ENCODE data around the gene AARS2. TPM values are rescaled to one million over a fixed set of nuclear protein-coding genes. Genes with fewer than 3 reads are reported as not detected.
"Not testable (repeated sequence)": the region's sequence is repeated elsewhere in the genome, so short reads cannot be mapped to it uniquely, and the experiment has no call there.

AARS2 gene
- total RNA-seq, result 28.6 TPM

GRCh38 chr6:44312901-44313788, at the start of gene AARS2:
Gene AARS2, minus strand, starts transcription at chr6:44313347. Its CDS starts 24 bp downstream, at chr6:44313323.
- peak; percentile 91 for DNase-seq (ENCODE audit: low spot score)

DNA sequence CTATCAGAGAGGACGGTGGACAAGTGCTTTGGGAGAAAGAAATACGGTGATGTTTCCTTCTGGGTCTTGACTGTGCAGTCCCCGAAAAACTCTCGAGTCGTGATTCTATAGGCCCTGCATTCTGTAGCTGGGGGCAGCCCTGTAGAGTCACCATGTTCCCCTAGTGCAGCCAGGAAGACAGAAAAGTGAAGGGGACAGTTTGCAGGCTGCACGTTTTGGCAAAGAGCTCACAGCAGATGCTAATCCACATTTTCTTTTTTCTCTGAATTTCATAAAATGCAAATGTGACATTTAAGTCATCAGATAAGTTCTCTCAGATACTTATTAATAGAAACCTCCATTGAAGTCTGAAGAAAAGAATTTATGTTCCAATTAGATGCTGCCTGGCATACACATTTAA, 48.8 kb upstream of the AARS2 start:
- no peak for DNase-seq (ENCODE audit: low spot score)

DNA sequence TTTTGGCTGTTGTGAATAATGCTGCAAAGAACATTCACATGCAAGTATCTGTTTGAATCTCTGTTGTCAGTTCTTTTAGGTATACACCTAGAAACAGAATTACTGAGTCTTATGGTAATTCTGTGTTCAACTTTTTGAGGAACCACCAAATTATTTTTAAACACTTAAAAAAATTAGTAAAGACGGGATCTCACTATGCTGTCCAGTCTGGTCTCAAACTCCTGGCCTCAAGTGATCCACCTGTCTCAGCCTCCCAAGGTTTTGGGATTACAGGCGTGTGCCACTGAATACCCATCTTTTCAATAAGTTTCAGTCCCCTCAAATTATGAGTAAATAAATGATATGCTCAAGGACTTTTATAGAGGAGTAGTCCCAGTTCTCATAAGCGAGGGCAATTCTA, 46.8 kb upstream of the AARS2 start:
- no peak for DNase-seq (ENCODE audit: low spot score)

- DNase-seq (ENCODE audit: low spot score), result no peak
These were observed 43.3 kb upstream of the AARS2 start for GRCh38 chr6:44356487-44356886.

- DNase-seq (ENCODE audit: low spot score), result no peak
These were observed 42.5 kb upstream of the AARS2 start for GRCh38 chr6:44355640-44356039.

GRCh38 chr6:44353336-44353735, 40.2 kb upstream of the AARS2 start:
- DNase-seq (ENCODE audit: low spot score), result no peak

DNA sequence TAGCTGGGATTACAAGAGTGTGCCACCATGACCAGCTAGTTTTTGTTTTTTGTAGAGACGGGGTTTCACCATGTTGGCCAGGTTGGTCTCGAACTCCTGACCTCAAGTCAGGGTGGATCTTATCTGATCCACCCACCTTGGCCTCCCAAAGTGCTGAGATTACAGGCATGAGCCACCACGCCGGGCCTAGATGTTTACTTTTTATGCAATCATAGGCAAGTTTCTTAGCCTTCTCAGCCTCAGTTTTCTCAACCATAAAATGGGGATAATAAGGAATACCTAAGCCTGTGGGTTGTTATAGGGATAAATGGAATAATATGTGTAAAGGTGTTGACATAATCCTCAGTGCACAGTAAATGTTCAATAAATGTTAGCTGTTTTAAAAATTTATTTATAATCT, 39.1 kb upstream of the AARS2 start:
- no peak for DNase-seq (ENCODE audit: low spot score)

DNA sequence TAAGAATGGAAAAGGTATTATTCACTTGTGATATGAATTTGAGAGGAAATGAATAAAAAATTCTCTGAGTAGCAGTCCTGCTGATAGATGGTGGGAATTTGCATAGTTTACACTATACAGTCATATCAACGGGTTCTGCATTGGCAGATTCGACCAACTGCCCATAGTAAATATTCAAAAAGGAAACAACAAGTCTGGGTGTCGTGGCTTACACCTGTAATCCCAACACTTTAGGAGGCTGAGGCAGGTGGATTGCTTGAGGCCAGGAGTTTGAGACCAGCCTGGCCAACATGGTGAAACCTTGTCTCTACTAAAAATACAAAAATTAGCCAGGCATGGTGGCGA, 37.5 kb upstream of the AARS2 start:
- not testable (repeated sequence) for DNase-seq (ENCODE audit: low spot score)

DNA sequence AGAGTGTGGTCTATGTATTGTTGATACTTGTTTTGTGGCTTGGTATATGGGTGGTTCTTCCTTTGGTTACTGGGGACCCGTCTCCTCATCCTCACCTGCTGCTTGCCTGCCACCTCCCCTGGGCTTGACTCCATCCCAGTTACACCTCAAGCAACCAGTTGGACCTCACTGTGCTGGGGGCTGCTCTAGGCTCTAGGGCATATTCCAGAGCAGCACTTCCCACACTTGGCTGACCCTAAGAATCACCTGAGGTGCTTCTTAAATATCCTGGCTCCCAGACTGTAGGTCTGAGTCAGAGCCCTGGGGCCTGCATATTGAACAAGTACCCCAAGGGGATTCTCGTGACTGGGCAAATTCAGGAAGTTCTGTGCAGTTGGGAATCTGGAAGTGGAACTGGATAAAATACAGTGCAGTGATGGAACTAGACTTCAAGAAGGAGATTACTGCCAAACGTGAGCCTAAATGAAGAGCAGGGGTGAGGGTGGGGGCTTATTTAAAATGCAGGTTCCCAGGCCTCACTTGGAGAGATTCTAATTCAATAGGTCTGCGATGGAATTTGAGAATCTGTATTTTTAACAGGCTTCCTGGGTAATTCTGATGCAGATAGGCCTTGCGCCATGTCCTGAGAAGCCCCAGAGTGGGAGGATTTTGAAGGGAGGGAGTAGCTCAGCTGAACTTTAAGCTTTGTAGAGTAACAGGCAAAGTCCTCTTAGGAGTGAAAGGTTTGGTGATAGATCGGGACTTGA, 36.9 kb upstream of the AARS2 start:
- no peak for DNase-seq (ENCODE audit: low spot score)

DNA sequence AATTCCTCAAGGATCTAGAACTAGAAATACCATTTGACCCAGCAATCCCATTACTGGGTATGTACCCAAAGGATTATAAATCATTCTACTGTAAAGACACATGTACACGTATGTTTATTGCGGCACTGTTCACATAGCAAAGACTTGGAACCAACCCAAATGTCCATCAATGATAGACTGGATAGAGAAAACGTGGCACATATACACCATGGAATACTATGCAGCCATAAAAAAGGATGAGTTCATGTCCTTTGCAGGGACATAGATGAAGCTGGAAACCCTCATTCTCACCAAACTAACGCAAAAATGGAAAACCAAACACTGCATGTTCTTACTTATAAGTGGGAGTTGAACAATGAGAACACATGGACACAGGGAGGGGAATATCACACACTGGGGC, 33.7 kb upstream of the AARS2 start:
- DNase-seq (ENCODE audit: low spot score), result not testable (repeated sequence)

- no peak for DNase-seq (ENCODE audit: low spot score)
These were observed 29.3 kb upstream of the AARS2 start, which contains the start of gene SPATS1 for GRCh38 chr6:44342489-44342888. Gene SPATS1, plus strand, starts transcription at chr6:44342650. Its CDS starts 446 bp downstream, at chr6:44343096.

GRCh38 chr6:44342052-44342451, 28.9 kb upstream of the AARS2 start:
- DNase-seq (ENCODE audit: low spot score), result no peak

GRCh38 chr6:44341095-44341890, 28.1 kb upstream of the AARS2 start:
- no peak for DNase-seq (ENCODE audit: low spot score)

DNA sequence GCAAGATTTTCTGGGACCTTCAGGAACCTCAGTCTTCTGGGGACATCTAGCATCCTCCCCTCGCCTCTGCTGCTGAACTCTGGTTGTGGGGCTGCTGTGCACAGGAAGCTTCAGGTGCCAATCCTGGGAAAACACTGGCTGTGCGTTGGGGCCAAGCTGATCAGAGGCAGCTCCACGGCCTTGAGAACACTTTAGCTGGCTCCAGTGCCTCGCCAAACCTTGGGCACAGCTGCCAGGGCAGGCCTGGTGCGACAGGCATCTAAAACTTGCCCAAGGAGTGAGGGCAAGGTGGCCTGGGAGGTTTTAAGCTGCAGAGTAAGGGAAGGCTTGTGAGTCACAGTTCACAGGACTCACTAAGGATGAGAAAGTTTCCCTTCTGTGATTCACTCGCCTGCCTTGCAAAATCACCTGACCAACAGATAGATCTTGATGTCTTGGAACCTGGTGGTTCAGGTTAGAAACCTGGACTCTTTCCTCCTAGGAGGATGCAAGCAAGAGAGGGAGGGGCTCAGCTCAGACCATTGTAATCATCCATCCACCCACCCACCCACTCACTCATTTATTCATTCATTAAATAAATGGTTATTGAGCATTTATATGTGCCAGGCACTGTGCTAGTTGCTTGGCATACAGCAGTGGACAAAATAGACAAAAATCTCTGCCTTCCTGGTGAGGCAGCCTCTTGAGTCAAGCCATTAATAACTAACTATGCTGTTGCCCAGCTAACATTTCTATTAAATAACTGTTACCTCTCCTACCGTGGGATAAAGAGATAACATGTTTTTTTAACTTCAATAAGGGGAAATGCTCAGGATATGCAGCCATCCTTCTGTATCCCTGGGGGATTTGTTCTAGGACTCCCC, 26.8 kb upstream of the AARS2 start:
- DNase-seq (ENCODE audit: low spot score), result no peak

DNA sequence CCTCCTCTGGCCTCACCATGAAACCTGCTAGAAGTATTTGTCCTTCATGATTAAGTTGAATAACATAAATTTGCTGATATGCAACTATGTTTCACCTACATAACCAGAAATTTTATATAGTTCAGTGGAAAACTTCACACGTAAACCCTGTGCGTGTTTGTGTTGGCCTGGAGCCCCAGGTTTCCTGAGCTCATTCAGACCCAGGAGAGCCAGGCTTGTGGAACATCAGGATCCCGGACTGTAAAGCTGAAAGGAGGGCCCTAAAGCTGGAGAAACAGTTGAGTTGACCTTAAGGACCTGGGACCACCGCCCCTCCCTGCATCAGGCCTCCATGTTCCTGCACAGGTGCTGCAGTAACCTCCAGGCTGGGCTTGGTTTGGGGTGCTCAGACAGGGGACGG, 26.2 kb upstream of the AARS2 start:
- DNase-seq (ENCODE audit: low spot score), result no peak

- DNase-seq (ENCODE audit: low spot score), result peak; percentile 69
These were observed 25.3 kb upstream of the AARS2 start for GRCh38 chr6:44338228-44339122.

GRCh38 chr6:44335631-44336030, 22.5 kb upstream of the AARS2 start:
- no peak for DNase-seq (ENCODE audit: low spot score)

GRCh38 chr6:44333942-44334341, 20.8 kb upstream of the AARS2 start:
- DNase-seq (ENCODE audit: low spot score), result no peak

GRCh38 chr6:44333273-44333919, 20.2 kb upstream of the AARS2 start:
- DNase-seq (ENCODE audit: low spot score), result no peak

- no peak for DNase-seq (ENCODE audit: low spot score)
These were observed 19.4 kb upstream of the AARS2 start for GRCh38 chr6:44332585-44332984.

Measured in mucosa of gallbladder (tissue), 1 donor.